Neutrophil (primary cell): Measurements from ENCODE around the gene CBFA2T2.

Source experiments
- H3K27ac ChIP-seq: fragments of 200-600 bp; sonication (generic); 2 replicates; pipeline ENCODE4 v1.5.1; 2016; ENCODE audit warnings: mild to moderate bottlenecking, moderate library complexity
- H3K27me3 ChIP-seq: fragments of 200-600 bp; sonication (generic); 2 replicates; pipeline ENCODE4 v1.6.0; 2016; ENCODE audit warnings: mild to moderate bottlenecking
- H3K36me3 ChIP-seq: fragments of 200-600 bp; sonication (generic); 2 replicates; pipeline ENCODE4 v1.5.1; 2017
- H3K4me1 ChIP-seq, 2 experiments: fragments of 200-600 bp in 1 of 2; sonication (generic) in 1 of 2; 1 replicate in 1 of 2; 2 replicates in 1 of 2; pipeline versions ENCODE4 v1.5.1 to v1.6.1; 2013 to 2016; ENCODE audit warnings: low read depth in 1 of 2, low read length in 1 of 2, mild to moderate bottlenecking in 1 of 2, moderate library complexity in 1 of 2; ENCODE audit not compliant: control insufficient read depth in 1 of 2, insufficient read depth in 1 of 2
- H3K4me3 ChIP-seq, 2 experiments: fragments of 200-600 bp in 1 of 2; sonication (generic) in 1 of 2; 1 replicate in 1 of 2; 2 replicates in 1 of 2; pipeline ENCODE4 v1.5.1; 2013 to 2016; ENCODE audit warnings: low read depth in 1 of 2, low read length in 1 of 2, mild to moderate bottlenecking in 1 of 2, moderate library complexity in 1 of 2
- H3K9me3 ChIP-seq: fragments of 200-600 bp; sonication (generic); 2 replicates; pipeline ENCODE4 v1.5.1; 2016
- TF ChIP-seq, protein P1 (sequence below): fragments of 200-600 bp; sonication (generic); IDR thresholded peaks from 2 replicates; pipeline ENCODE4 v1.5.1; 2016; ENCODE audit warnings: antibody characterized with exemption

The CBFA2T2 gene

GRCh38 chr20:33636776-33637175 is 146.9 kb downstream of the CBFA2T2 start:
- Histone ChIP-seq H3K27me3 (no peaks in the 10 kb centered on the region), H3K4me1 (peaks cover 21 to 28% of the 10 kb centered on the region in 2 experiments), H3K27ac (peak overlapping the region; percentile 63), H3K36me3 (peaks cover 40% of the 10 kb centered on the region), H3K4me3 (no peak overlapping the region), H3K9me3 (no peaks in the 10 kb centered on the region)
- TF ChIP-seq, protein P1, sequence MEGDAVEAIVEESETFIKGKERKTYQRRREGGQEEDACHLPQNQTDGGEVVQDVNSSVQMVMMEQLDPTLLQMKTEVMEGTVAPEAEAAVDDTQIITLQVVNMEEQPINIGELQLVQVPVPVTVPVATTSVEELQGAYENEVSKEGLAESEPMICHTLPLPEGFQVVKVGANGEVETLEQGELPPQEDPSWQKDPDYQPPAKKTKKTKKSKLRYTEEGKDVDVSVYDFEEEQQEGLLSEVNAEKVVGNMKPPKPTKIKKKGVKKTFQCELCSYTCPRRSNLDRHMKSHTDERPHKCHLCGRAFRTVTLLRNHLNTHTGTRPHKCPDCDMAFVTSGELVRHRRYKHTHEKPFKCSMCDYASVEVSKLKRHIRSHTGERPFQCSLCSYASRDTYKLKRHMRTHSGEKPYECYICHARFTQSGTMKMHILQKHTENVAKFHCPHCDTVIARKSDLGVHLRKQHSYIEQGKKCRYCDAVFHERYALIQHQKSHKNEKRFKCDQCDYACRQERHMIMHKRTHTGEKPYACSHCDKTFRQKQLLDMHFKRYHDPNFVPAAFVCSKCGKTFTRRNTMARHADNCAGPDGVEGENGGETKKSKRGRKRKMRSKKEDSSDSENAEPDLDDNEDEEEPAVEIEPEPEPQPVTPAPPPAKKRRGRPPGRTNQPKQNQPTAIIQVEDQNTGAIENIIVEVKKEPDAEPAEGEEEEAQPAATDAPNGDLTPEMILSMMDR: no peak

DNA sequence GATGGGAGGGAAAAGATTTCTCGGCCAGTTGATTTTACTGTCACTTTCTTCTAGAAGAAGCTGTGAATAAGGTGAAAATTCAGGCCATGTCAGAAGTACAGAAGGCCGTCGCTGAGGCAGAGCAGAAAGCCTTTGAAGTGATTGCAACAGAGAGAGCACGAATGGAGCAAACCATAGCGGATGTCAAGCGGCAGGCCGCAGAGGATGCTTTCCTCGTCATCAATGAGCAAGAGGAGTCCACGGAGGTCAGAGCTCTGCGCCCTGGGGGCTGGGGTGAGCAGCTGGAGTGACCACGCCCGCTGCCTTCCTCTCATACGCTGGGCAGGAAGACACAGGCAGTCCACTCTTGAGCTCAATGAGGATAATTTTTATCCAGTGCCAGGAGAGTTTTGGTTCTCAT is 150.4 kb downstream of the CBFA2T2 start:
- no peaks in the 10 kb centered on the region for H3K27me3 ChIP-seq
- peaks cover 45% of the 10 kb centered on the region for H3K36me3 ChIP-seq
- TF ChIP-seq, protein P1: no peak
- no peaks in the 10 kb centered on the region for H3K9me3 ChIP-seq
- peak overlapping the region; percentile 73 for H3K27ac ChIP-seq
- no peak overlapping the region for H3K4me3 ChIP-seq
- peaks cover 21 to 28% of the 10 kb centered on the region in 2 experiments for H3K4me1 ChIP-seq

DNA sequence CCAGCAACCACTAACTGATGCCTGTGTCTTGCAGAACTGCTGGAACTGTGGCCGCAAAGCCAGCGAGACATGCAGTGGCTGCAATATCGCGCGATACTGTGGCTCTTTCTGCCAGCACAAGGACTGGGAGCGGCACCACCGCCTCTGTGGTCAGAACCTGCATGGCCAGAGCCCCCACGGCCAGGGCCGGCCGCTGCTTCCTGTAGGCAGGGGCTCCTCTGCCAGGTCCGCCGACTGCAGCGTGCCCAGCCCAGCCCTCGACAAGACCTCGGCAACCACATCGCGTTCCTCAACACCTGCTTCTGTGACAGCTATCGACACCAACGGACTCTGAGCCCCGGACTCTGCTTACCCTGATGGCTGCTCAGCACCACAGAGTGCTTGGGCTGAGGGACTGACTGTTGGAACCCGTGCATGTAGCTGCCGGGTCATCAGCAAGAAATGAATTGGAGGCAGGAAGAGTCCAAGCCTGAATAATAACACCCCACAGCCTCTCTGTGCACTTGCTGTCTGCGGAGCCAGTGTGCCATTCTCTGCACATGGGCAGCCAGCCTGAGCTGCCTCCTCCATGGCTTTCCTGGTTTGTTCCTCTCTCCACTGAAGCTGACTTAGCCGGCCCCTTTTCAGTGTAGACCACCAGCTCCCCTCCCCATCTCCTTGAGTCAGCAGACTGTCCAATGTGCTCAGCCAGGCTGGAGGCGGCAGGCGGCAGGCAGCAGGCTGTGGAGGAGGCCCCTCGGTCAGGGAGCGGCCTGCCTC is 154.6 kb downstream of the CBFA2T2 start:
- Histone ChIP-seq H3K9me3 (no peaks in the 10 kb centered on the region), H3K27me3 (no peaks in the 10 kb centered on the region), H3K27ac (no peak overlapping the region), H3K36me3 (peaks cover 60% of the 10 kb centered on the region), H3K4me1 (peaks cover 10 to 11% of the 10 kb centered on the region in 2 experiments), H3K4me3 (no peak overlapping the region)
- TF ChIP-seq, protein P1: no peak

- TF ChIP-seq, protein P1: no peak
Observed at GRCh38 chr20:33645072-33645358, 155.1 kb downstream of the CBFA2T2 start.

DNA sequence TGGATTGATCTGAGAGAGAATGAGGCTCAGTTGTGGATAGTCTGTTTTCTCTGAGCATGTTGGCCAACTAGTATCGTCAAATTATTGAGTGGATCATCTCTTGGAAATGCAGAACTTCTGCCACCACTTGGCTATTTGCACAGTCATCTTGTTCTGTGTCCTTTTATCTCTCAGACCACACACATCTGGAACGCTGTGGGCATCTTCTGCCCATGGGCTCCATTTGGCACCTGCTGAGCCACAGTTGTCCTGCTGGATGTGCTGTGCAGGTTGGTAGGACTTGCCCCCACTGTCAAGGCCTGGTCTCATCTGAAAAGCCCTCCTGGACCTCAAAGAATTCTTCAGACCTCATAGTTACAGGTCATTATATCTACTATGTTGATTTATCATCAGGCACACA is 155.5 kb downstream of the CBFA2T2 start:
- Histone ChIP-seq H3K36me3 (peaks cover 54% of the 10 kb centered on the region), H3K4me3 (no peak overlapping the region), H3K27me3 (no peaks in the 10 kb centered on the region), H3K9me3 (no peaks in the 10 kb centered on the region), H3K4me1 (peaks cover 1 to 4% of the 10 kb centered on the region in 2 experiments), H3K27ac (no peak overlapping the region)
- TF ChIP-seq, protein P1: no peak

More at GRCh38 chr20:33645072-33645358, 155.1 kb downstream of the CBFA2T2 start:
- H3K27ac ChIP-seq: no peak overlapping the region
- no peaks in the 10 kb centered on the region for H3K9me3 ChIP-seq
- H3K27me3 ChIP-seq: no peaks in the 10 kb centered on the region
- H3K36me3 ChIP-seq: peaks cover 58% of the 10 kb centered on the region
- no peak overlapping the region for H3K4me3 ChIP-seq
- peaks cover 5 to 8% of the 10 kb centered on the region in 2 experiments for H3K4me1 ChIP-seq
